Measurements from ENCODE around the gene CEP192.

CEP192 gene

DNA sequence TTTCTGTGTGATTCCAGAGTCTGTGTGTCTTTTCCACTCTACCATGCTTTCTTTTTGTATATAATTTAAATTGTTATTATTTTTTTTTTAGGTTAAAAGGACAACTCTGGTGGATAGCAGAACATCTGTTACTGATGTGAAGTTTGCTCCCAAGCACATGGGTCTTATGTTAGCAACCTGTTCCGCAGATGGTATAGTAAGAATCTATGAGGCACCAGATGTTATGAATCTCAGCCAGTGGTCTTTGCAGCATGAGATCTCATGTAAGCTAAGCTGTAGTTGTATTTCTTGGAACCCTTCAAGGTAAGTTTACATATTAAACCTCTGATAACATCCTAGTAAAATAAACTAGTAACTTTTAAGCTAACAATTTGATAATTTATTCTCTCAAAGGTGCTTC, 28.1 kb upstream of the CEP192 start:
- Histone ChIP-seq H3K27me3 (ENCODE audit: insufficient read depth, poor library complexity, severe bottlenecking) (no peaks in the 10 kb centered on the region), H3K4me3 (replicated peaks; ENCODE audit: insufficient read depth, low read length) (no peak overlapping the region), H3K27ac (replicated peaks) (no peak overlapping the region)
- DNase-seq (ENCODE audit: low read depth in 1 of 2, low spot score in 1 of 2), result no peak
- TF ChIP-seq, protein P1, sequence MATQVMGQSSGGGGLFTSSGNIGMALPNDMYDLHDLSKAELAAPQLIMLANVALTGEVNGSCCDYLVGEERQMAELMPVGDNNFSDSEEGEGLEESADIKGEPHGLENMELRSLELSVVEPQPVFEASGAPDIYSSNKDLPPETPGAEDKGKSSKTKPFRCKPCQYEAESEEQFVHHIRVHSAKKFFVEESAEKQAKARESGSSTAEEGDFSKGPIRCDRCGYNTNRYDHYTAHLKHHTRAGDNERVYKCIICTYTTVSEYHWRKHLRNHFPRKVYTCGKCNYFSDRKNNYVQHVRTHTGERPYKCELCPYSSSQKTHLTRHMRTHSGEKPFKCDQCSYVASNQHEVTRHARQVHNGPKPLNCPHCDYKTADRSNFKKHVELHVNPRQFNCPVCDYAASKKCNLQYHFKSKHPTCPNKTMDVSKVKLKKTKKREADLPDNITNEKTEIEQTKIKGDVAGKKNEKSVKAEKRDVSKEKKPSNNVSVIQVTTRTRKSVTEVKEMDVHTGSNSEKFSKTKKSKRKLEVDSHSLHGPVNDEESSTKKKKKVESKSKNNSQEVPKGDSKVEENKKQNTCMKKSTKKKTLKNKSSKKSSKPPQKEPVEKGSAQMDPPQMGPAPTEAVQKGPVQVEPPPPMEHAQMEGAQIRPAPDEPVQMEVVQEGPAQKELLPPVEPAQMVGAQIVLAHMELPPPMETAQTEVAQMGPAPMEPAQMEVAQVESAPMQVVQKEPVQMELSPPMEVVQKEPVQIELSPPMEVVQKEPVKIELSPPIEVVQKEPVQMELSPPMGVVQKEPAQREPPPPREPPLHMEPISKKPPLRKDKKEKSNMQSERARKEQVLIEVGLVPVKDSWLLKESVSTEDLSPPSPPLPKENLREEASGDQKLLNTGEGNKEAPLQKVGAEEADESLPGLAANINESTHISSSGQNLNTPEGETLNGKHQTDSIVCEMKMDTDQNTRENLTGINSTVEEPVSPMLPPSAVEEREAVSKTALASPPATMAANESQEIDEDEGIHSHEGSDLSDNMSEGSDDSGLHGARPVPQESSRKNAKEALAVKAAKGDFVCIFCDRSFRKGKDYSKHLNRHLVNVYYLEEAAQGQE (IDR thresholded peaks at IDR 0.05; ENCODE audit: insufficient replicate concordance, low read depth), result no peak
- no peak for TF ChIP-seq POLR2AphosphoS5 (IDR thresholded peaks at IDR 0.05; ENCODE audit: low read depth)

DNA sequence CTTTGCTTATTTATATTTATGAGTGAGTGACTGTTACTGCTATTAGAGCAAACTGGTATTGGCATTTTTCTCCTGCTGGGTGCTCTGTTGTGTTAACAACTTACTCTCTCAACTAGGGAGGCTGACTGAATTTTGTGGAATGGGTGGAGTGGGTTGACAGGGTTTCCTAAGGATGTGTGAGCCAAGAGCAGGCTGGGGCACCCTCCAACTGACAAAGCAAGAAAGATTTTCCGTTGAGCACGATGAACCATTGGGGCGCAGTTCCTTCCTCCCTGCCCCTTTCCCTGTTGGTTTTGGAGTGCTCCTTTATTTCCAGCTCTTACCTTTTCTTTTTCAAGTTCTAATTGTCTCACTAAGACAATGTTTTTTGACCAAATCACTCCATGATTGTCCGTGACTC, 23.0 kb upstream of the CEP192 start:
- Histone ChIP-seq H3K27me3 (ENCODE audit: insufficient read depth, poor library complexity, severe bottlenecking) (no peaks in the 10 kb centered on the region), H3K27ac (replicated peaks) (no peak overlapping the region), H3K4me3 (replicated peaks; ENCODE audit: insufficient read depth, low read length) (no peak overlapping the region)
- TF ChIP-seq POLR2AphosphoS5 (IDR thresholded peaks at IDR 0.05; ENCODE audit: low read depth) (no peak), GABPA (IDR thresholded peaks at IDR 0.05; ENCODE audit: low read depth) (no peak), SPI1 (IDR thresholded peaks at IDR 0.05; ENCODE audit: borderline replicate concordance, low read depth) (no peak)
- TF ChIP-seq, protein P2, sequence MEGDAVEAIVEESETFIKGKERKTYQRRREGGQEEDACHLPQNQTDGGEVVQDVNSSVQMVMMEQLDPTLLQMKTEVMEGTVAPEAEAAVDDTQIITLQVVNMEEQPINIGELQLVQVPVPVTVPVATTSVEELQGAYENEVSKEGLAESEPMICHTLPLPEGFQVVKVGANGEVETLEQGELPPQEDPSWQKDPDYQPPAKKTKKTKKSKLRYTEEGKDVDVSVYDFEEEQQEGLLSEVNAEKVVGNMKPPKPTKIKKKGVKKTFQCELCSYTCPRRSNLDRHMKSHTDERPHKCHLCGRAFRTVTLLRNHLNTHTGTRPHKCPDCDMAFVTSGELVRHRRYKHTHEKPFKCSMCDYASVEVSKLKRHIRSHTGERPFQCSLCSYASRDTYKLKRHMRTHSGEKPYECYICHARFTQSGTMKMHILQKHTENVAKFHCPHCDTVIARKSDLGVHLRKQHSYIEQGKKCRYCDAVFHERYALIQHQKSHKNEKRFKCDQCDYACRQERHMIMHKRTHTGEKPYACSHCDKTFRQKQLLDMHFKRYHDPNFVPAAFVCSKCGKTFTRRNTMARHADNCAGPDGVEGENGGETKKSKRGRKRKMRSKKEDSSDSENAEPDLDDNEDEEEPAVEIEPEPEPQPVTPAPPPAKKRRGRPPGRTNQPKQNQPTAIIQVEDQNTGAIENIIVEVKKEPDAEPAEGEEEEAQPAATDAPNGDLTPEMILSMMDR (IDR thresholded peaks at IDR 0.05; ENCODE audit: insufficient read depth, low read length), result no peak
- TF ChIP-seq, protein P1 (IDR thresholded peaks at IDR 0.05; ENCODE audit: insufficient replicate concordance, low read depth), result no peak
- no peak for DNase-seq (ENCODE audit: low read depth in 1 of 2, low spot score in 1 of 2)

DNA sequence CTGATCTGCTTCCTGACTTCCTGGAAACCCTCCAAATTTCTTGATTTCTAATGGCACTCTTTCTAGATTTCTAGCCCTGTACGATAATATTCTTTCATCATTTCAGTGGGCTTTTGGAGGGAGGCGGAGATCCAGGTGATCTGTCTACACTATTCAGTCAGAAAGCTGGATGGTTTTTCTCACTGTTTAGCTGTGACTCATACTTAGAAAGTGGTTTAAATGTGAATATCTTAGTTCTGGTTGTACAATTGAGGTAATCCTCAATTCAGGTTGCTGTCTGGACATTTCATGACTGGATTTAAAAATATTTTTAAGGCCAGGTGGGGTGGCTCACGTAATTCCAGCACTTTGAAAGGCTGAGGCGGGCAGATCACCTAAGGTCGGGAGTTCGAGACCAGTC, 22.5 kb upstream of the CEP192 start:
- DNase-seq (ENCODE audit: low read depth in 1 of 2, low spot score in 1 of 2), result no peak
- H3K4me3 ChIP-seq (replicated peaks; ENCODE audit: insufficient read depth, low read length), result no peak overlapping the region
- TF ChIP-seq, protein P1 (IDR thresholded peaks at IDR 0.05; ENCODE audit: insufficient replicate concordance, low read depth), result no peak
- TF ChIP-seq SPI1 (IDR thresholded peaks at IDR 0.05; ENCODE audit: borderline replicate concordance, low read depth), result no peak
- no peak for TF ChIP-seq GABPA (IDR thresholded peaks at IDR 0.05; ENCODE audit: low read depth)
- no peak for TF ChIP-seq POLR2AphosphoS5 (IDR thresholded peaks at IDR 0.05; ENCODE audit: low read depth)
- TF ChIP-seq, protein P2 (IDR thresholded peaks at IDR 0.05; ENCODE audit: insufficient read depth, low read length), result no peak
- no peak overlapping the region for H3K27ac ChIP-seq (replicated peaks)
- no peaks in the 10 kb centered on the region for H3K27me3 ChIP-seq (ENCODE audit: insufficient read depth, poor library complexity, severe bottlenecking)

Data from HL-60 (cell line).